A549 (cell line): ENCODE results near the gene ANXA5. TPM values are rescaled to one million over a fixed set of nuclear protein-coding genes. Genes with fewer than 3 reads are reported as not detected.

Experiments
- ATAC-seq, 2 experiments: fragments of 200-7000 bp in 1 of 2; fragments of >200 bp in 1 of 2; cut with Nextera tagmentation in 1 of 2; cut with Tn5 transposase in 1 of 2; 3 replicates each; pipeline versions ENCODE4 v1.8.0 to v1.9.1; 2018 to 2020; ENCODE audit warnings: mild to moderate bottlenecking in 1 of 2, moderate library complexity in 1 of 2
- CTCF ChIA-PET: fragments of 300-600 bp; sonication (Branson Sonifier 250); formaldehyde crosslinking; extraction: SDS; loops from one replicate; lab custom pipeline; 2021; ENCODE audit warnings: antibody characterized with exemption, inconsistent platforms; lab: Yijun Ruan, JAX
- POLR2A ChIA-PET: fragments of 350-600 bp; formaldehyde crosslinking; extraction: SDS; loops from one replicate; lab custom pipeline; 2021; ENCODE audit warnings: antibody characterized with exemption, inconsistent platforms; lab: Yijun Ruan, JAX
- DNase-seq, 2 experiments: peaks; one replicate each; pipeline versions ENCODE4 v3.0.0 to v3.0.0-alpha.2; 2011 to 2016; ENCODE audit warnings: low read depth in 1 of 2, low spot score in 1 of 2
- FAIRE-seq: peaks from 2 replicates; lab custom pipeline; 2011; peaks lifted over from hg19 to GRCh38; lab: Jason Lieb, UNC
- H3K27ac ChIP-seq, 2 experiments: fragments of >200 bp; sonication (Bioruptor Twin); formaldehyde crosslinking; 3 replicates each; pipeline ENCODE4 v1.5.1; 2016 to 2017
- H3K4me1 ChIP-seq: fragments of >200 bp; sonication (Bioruptor Twin); formaldehyde crosslinking; 3 replicates; pipeline ENCODE4 v1.6.1; 2016
- H3K4me2 ChIP-seq: fragments of >200 bp; sonication (Bioruptor Twin); formaldehyde crosslinking; 3 replicates; pipeline ENCODE4 v1.6.1; 2016
- H3K4me3 ChIP-seq: fragments of >200 bp; sonication (Bioruptor Twin); formaldehyde crosslinking; 3 replicates; pipeline ENCODE4 v1.5.1; 2016
- H3K9me3 ChIP-seq: fragments of >200 bp; sonication (Bioruptor Twin); formaldehyde crosslinking; 3 replicates; pipeline ENCODE4 v1.6.1; 2016
- CHD4 ChIP-seq: fragments of 200-600 bp; sonication (generic); IDR thresholded peaks from 2 replicates; pipeline ENCODE4 v1.6.1; 2016; ENCODE audit warnings: antibody characterized with exemption, mild to moderate bottlenecking, borderline replicate concordance
- CTCF ChIP-seq: fragments of >200 bp; sonication (Bioruptor Twin); formaldehyde crosslinking; IDR thresholded peaks from 3 replicates; pipeline ENCODE4 v1.5.1; 2016
- E2F6 ChIP-seq: IDR thresholded peaks from 2 replicates; pipeline ENCODE4 v1.6.1; 2012; ENCODE audit warnings: low read depth, borderline replicate concordance
- EHMT2 ChIP-seq: fragments of 200-600 bp; sonication (generic); IDR thresholded peaks from 2 replicates; pipeline ENCODE4 v1.6.1; 2016; ENCODE audit warnings: antibody characterized with exemption, low read depth, mild to moderate bottlenecking, moderate library complexity
- EP300 ChIP-seq, 2 experiments: fragments of >200 bp; sonication (Bioruptor Twin); formaldehyde crosslinking; IDR thresholded peaks; 2 replicates in 1 of 2; 3 replicates in 1 of 2; pipeline ENCODE4 v1.6.1; 2016 to 2017
- FOXS1 ChIP-seq: fragments of 250-450 bp; sonication (Bioruptor Pico); IDR thresholded peaks from 2 replicates; pipeline ENCODE4 v1.5.0; 2020; ENCODE audit warnings: mild to moderate bottlenecking, moderate library complexity
- HDAC2 ChIP-seq: fragments of 200-600 bp; sonication (generic); IDR thresholded peaks from 2 replicates; pipeline ENCODE4 v1.6.1; 2016
- HES2 ChIP-seq: fragments of >200 bp; sonication (Bioruptor Twin); formaldehyde crosslinking; IDR thresholded peaks from 2 replicates; pipeline ENCODE4 v1.6.1; 2016
- HEYL ChIP-seq: fragments of 250-450 bp; sonication (Bioruptor Pico); IDR thresholded peaks from 2 replicates; pipeline ENCODE4 v1.8.0; 2021; ENCODE audit warnings: mild to moderate bottlenecking, moderate library complexity
- HOXB13 ChIP-seq: fragments of 250-450 bp; sonication (Bioruptor Pico); IDR thresholded peaks from 2 replicates; pipeline ENCODE4 v1.5.0; 2020; ENCODE audit warnings: low read depth, mild to moderate bottlenecking, moderate library complexity
- HOXB5 ChIP-seq: fragments of 250-450 bp; sonication (Bioruptor Pico); IDR thresholded peaks from 2 replicates; pipeline ENCODE4 v1.5.0; 2020; ENCODE audit warnings: mild to moderate bottlenecking, moderate library complexity
- JUNB ChIP-seq: fragments of >200 bp; sonication (Bioruptor Twin); formaldehyde crosslinking; IDR thresholded peaks from 2 replicates; pipeline ENCODE4 v1.6.1; 2016
- KDM5A ChIP-seq: fragments of 200-600 bp; sonication (generic); IDR thresholded peaks from 2 replicates; pipeline ENCODE4 v1.6.1; 2016; ENCODE audit warnings: antibody characterized with exemption, mild to moderate bottlenecking
- MAZ ChIP-seq: fragments of 150-350 bp; IDR thresholded peaks from 2 replicates; pipeline ENCODE4 v1.6.1; 2014; ENCODE audit warnings: antibody characterized with exemption, low read depth, low read length, borderline replicate concordance
- NFE2L2 ChIP-seq: fragments of 150-350 bp; conservative IDR thresholded peaks from 2 replicates; pipeline ENCODE4 v1.6.1; 2014; ENCODE audit warnings: low read length
- NR3C1 ChIP-seq: fragments of >200 bp; sonication (Bioruptor Twin); formaldehyde crosslinking; IDR thresholded peaks from 3 replicates; pipeline ENCODE4 v1.6.1; 2017
- POLR2AphosphoS2 ChIP-seq: conservative IDR thresholded peaks from 2 replicates; pipeline ENCODE4 v1.6.1; 2012; ENCODE audit warnings: low read length, improper control_type of control experiment, inconsistent platforms
- RAD21 ChIP-seq, 2 experiments: fragments of >200 bp in 1 of 2; sonication (Bioruptor Twin) in 1 of 2; formaldehyde crosslinking in 1 of 2; IDR thresholded peaks in 1 of 2; conservative IDR thresholded peaks in 1 of 2; 2 replicates in 1 of 2; 3 replicates in 1 of 2; pipeline ENCODE4 v1.6.1; 2012 to 2018; ENCODE audit warnings: inconsistent platforms in 1 of 2
- SMC3 ChIP-seq: fragments of >200 bp; sonication (Bioruptor Twin); formaldehyde crosslinking; IDR thresholded peaks from 3 replicates; pipeline ENCODE4 v1.6.1; 2018; ENCODE audit warnings: inconsistent platforms
- TFCP2L1 ChIP-seq: fragments of 250-450 bp; sonication (Bioruptor Pico); IDR thresholded peaks from 2 replicates; pipeline ENCODE4 v1.5.0; 2021; ENCODE audit warnings: mild to moderate bottlenecking
- USF2 ChIP-seq: fragments of 450-650 bp; IDR thresholded peaks from 2 replicates; pipeline ENCODE4 v1.6.1; 2014; ENCODE audit warnings: antibody characterized with exemption
- ZFP36 ChIP-seq: fragments of 450-650 bp; IDR thresholded peaks from 2 replicates; pipeline ENCODE4 v1.6.1; 2014; ENCODE audit warnings: borderline replicate concordance; ENCODE audit not compliant: partially characterized antibody
- WGBS: methylation state at CpG from one replicate; pipeline ENCODE4 v1.1.6; 2017; ENCODE audit errors: missing lambda C conversion rate; 5-methylcytosine and 5-hydroxymethylcytosine counted together
- polyA plus RNA-seq, 4 experiments: library from polyadenylated mRNA; depleted of rRNA in 3 of 4; stranded (reverse); fragments of >200 nt; fragmentation: RNase III in 1 of 4; extraction: RNeasy Plus Mini Kit Qiagen cat#74134 plus additional on column Dnase treatment in 1 of 4; gene quantifications; 2 replicates in 3 of 4; 3 replicates in 1 of 4; pipeline ENCODE4 v1.2.3, GENCODE V29; 2011 to 2017
- TF ChIP-seq, protein P1 (sequence below): fragments of 200-600 bp; sonication (generic); IDR thresholded peaks from 2 replicates; pipeline ENCODE4 v1.6.1; 2016; ENCODE audit warnings: antibody characterized with exemption, mild to moderate bottlenecking, moderate library complexity

The ANXA5 gene
- polyA plus RNA-seq, 2 of the 4 experiments (the other 2 are of a cell fraction): 356 to 441 TPM

DNA sequence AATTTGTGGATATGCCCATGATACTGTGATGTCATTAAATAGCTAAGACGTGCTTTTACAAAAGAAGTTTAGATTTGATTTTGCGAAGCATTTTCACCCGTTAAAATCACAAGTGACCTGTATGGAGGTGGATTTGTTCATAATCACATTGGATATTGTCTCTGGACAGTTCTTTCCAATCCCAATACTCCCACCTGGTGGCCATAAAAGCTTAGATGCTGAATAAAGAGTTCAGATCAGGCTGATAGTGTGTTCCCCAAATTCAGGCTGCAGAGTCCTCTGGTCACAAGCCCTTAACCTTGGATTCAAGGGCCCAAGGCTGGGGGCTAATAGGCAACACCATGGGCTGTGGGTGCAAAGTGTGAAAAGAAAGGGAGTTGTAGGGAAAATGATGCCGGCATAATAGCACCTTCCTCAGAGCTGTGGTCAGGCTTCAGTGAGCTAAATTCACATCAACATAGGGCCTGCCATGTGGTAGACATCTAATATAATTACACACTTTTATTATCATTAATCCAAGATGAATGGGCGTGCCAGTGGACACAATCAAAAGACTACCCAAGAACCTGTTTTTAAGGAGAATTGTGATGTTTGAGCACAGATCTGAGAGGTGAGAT lies 40.1 kb upstream of the ANXA5 start:
- no peak overlapping the region for H3K4me2 ChIP-seq
- H3K4me3 ChIP-seq: no peak overlapping the region
- TF ChIP-seq CTCF (peak; percentile 70), KDM5A (no peak), SMC3 (peak; percentile 80), HOXB5 (no peak), EP300 (IDR thresholded peaks at IDR 0.05) (no peak), RAD21 (conservative IDR thresholded peaks at IDR 0.05 in 1 of 2, IDR thresholded peaks at IDR 0.05 in 1 of 2) (peak; percentile 80 to 85), EHMT2 (no peak)
- POLR2A ChIA-PET: interaction anchor here (1.0 kb wide), 1 partner anchor 40 kb away, joined by 5 read pairs; the partner anchor contains the start of gene ANXA5
- ATAC-seq: peak; percentile 89 to 96
- DNase-seq: peak; percentile 49 to 58
- WGBS: 22% methylated on average over 5 of the region's 5 CpGs
- FAIRE-seq: no peak
- no peak overlapping the region for H3K27ac ChIP-seq
- no peaks in the 10 kb centered on the region for H3K4me1 ChIP-seq
- CTCF ChIA-PET: interaction anchor here (0.7 to 3.8 kb wide), 35 partner anchors 9 to 544 kb away, joined by 3 to 30 read pairs (median 4); partner anchors contain the start of gene ANXA5
- no peaks in the 10 kb centered on the region for H3K9me3 ChIP-seq

DNA sequence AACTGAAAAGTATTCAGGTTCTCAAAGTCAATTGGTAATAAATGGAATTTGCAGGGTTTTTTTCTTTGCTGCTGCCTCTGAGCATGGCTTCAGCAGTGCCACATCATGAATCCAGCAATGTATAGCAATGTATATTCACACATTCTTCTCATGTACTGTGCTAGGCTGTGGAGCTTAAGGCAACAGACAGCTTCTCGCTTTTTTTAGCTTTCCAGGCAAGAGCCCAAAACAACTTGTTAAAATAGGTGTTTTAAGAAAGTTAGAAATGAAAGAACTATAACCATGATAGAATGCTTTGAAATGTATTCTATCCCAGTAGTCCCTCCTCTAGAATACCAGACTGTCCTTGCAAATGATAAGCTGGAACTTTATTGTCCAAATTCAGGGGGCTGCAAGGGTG lies 37.8 kb upstream of the ANXA5 start:
- DNase-seq: no peak
- Histone ChIP-seq H3K9me3 (no peaks in the 10 kb centered on the region), H3K27ac (no peak overlapping the region), H3K4me2 (no peak overlapping the region), H3K4me1 (no peaks in the 10 kb centered on the region), H3K4me3 (no peak overlapping the region)
- 79% methylated on average over 1 of the region's 1 CpG for WGBS
- ATAC-seq: no peak
- FAIRE-seq: no peak
- TF ChIP-seq RAD21 (conservative IDR thresholded peaks at IDR 0.05 in 1 of 2, IDR thresholded peaks at IDR 0.05 in 1 of 2) (no peak), JUNB (no peak), HOXB13 (CRISPR knock-in tag) (no peak), TFCP2L1 (CRISPR knock-in tag) (no peak), CHD4 (no peak), HEYL (no peak), ZFP36 (no peak), HES2 (no peak), E2F6 (no peak), KDM5A (no peak), HDAC2 (no peak), NFE2L2 (no peak), POLR2AphosphoS2 (no peak), CTCF (no peak), USF2 (no peak), MAZ (no peak), FOXS1 (CRISPR knock-in tag) (no peak), NR3C1 (no peak)
- TF ChIP-seq, protein P1, sequence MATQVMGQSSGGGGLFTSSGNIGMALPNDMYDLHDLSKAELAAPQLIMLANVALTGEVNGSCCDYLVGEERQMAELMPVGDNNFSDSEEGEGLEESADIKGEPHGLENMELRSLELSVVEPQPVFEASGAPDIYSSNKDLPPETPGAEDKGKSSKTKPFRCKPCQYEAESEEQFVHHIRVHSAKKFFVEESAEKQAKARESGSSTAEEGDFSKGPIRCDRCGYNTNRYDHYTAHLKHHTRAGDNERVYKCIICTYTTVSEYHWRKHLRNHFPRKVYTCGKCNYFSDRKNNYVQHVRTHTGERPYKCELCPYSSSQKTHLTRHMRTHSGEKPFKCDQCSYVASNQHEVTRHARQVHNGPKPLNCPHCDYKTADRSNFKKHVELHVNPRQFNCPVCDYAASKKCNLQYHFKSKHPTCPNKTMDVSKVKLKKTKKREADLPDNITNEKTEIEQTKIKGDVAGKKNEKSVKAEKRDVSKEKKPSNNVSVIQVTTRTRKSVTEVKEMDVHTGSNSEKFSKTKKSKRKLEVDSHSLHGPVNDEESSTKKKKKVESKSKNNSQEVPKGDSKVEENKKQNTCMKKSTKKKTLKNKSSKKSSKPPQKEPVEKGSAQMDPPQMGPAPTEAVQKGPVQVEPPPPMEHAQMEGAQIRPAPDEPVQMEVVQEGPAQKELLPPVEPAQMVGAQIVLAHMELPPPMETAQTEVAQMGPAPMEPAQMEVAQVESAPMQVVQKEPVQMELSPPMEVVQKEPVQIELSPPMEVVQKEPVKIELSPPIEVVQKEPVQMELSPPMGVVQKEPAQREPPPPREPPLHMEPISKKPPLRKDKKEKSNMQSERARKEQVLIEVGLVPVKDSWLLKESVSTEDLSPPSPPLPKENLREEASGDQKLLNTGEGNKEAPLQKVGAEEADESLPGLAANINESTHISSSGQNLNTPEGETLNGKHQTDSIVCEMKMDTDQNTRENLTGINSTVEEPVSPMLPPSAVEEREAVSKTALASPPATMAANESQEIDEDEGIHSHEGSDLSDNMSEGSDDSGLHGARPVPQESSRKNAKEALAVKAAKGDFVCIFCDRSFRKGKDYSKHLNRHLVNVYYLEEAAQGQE: no peak
- ChIA-PET CTCF (interaction anchor here (0.8 to 3.8 kb wide), 7 partner anchors 10 to 542 kb away, joined by 3 to 30 read pairs (median 8); partner anchors contain the start of gene ANXA5), POLR2A (no interaction called here)
